Omental fat pad (tissue), 4 donors: Measurements from ENCODE around the gene QRFP. TPM values are rescaled to one million over a fixed set of nuclear protein-coding genes. Genes with fewer than 3 reads are reported as not detected.

Experiments
- ATAC-seq: fragments of 150-250 bp; one replicate; pipeline ENCODE4 v1.9.1; 2016; ENCODE audit warnings: mild to moderate bottlenecking, moderate library complexity; ENCODE audit not compliant: low FRiP score
- DNase-seq: peaks from one replicate; pipeline ENCODE4 v3.0.0-alpha.2; 2019; ENCODE audit warnings: low spot score
- CTCF ChIP-seq, 3 donors: fragments of 450-650 bp; IDR thresholded peaks; one replicate each; pipeline ENCODE4 v1.5.1; 2016 to 2017; ENCODE audit warnings: antibody characterized with exemption in 3 of 3, mild to moderate bottlenecking in 3 of 3, moderate library complexity in 2 of 3
- total RNA-seq, 4 donors: library from RNA; depleted of rRNA; stranded (reverse); fragments of >200 nt; gene quantifications; one replicate each; pipeline ENCODE4 v1.1.0, GENCODE V29; 2016

Gene QRFP
- total RNA-seq, 4 donors from 2014 or later = not detected

GRCh38 chr9:130883479-130883878 lies 13.1 kb downstream of the QRFP start:
- no peak for ATAC-seq
- no peak for DNase-seq
- TF ChIP-seq CTCF (IDR thresholded peaks at IDR 0.05) = no peak

- DNase-seq (no peak), ATAC-seq (no peak)
- no peak for TF ChIP-seq CTCF (IDR thresholded peaks at IDR 0.05)
Measured at GRCh38 chr9:130882696-130883225, 13.9 kb downstream of the QRFP start.

- no peak for TF ChIP-seq CTCF (IDR thresholded peaks at IDR 0.05)
- no peak for ATAC-seq
- no peak for DNase-seq
Measured at GRCh38 chr9:130881516-130881915, 15.1 kb downstream of the QRFP start.

GRCh38 chr9:130880599-130881220 lies 15.9 kb downstream of the QRFP start:
- TF ChIP-seq CTCF (IDR thresholded peaks at IDR 0.05) = no peak
- no peak for ATAC-seq
- no peak for DNase-seq

- TF ChIP-seq CTCF (IDR thresholded peaks at IDR 0.05) = no peak
- ATAC-seq (no peak), DNase-seq (no peak)
Measured at GRCh38 chr9:130879863-130880411, 16.7 kb downstream of the QRFP start.

- DNase-seq (no peak), ATAC-seq (no peak)
- TF ChIP-seq CTCF (IDR thresholded peaks at IDR 0.05) = no peak
Measured at GRCh38 chr9:130878295-130878694, 18.3 kb downstream of the QRFP start.

- TF ChIP-seq CTCF (IDR thresholded peaks at IDR 0.05) = no peak
- ATAC-seq (no peak), DNase-seq (no peak)
Measured at GRCh38 chr9:130877300-130877699, 19.3 kb downstream of the QRFP start.
